ENCODE data around the gene LRRC10.

DNA sequence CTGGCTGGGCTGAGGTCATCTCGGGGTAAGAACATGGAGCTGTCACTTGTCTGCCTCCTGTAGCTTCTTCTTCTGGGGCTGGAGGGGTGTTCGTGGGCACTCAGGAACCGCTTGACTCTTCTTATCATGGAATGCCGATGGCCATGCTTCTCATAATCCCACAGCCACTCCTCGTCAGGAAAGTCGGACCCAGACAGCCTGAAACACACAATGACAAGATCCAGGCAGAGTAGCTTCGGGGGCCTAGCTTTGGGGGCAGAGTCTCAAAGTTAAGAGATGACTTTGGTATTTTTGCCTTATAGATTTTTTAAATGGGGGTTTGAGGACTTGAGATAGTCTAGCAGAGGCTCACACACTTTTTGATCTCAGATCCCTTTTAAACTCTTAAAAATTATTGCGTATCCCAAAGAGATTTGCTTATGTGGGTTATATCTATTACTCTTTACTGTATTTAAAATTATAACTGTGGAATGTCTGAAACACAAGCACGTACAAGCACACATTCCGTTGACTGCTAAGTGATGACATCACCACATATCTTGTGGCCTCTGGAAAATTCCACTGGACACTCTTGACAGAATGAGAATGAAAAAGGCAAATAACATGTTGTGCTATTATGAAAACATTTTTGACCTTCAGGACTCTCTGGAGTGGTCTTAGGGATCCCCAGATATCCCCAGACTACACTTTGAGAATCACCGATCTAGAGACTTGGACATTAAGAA lies 45.1 kb upstream of the LRRC10 start:
- TF ChIP-seq, protein P1, sequence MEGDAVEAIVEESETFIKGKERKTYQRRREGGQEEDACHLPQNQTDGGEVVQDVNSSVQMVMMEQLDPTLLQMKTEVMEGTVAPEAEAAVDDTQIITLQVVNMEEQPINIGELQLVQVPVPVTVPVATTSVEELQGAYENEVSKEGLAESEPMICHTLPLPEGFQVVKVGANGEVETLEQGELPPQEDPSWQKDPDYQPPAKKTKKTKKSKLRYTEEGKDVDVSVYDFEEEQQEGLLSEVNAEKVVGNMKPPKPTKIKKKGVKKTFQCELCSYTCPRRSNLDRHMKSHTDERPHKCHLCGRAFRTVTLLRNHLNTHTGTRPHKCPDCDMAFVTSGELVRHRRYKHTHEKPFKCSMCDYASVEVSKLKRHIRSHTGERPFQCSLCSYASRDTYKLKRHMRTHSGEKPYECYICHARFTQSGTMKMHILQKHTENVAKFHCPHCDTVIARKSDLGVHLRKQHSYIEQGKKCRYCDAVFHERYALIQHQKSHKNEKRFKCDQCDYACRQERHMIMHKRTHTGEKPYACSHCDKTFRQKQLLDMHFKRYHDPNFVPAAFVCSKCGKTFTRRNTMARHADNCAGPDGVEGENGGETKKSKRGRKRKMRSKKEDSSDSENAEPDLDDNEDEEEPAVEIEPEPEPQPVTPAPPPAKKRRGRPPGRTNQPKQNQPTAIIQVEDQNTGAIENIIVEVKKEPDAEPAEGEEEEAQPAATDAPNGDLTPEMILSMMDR (IDR thresholded peaks at IDR 0.05), result no peak
- no peak for TF ChIP-seq ZFX (IDR thresholded peaks at IDR 0.05; ENCODE audit: borderline replicate concordance)

Measured in 22Rv1 (cell line).